GM19023 (cell line): ENCODE measurements around the gene HMGA1.

Experiments used
- ATAC-seq: cut with Tn5 transposase; IDR thresholded peaks from one replicate; pipeline ENCODE4 v1.9.1; 2021; ENCODE audit warnings: mild to moderate bottlenecking, moderate library complexity; ENCODE audit not compliant: unreplicated experiment

Gene HMGA1, protein sequence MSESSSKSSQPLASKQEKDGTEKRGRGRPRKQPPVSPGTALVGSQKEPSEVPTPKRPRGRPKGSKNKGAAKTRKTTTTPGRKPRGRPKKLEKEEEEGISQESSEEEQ

DNA sequence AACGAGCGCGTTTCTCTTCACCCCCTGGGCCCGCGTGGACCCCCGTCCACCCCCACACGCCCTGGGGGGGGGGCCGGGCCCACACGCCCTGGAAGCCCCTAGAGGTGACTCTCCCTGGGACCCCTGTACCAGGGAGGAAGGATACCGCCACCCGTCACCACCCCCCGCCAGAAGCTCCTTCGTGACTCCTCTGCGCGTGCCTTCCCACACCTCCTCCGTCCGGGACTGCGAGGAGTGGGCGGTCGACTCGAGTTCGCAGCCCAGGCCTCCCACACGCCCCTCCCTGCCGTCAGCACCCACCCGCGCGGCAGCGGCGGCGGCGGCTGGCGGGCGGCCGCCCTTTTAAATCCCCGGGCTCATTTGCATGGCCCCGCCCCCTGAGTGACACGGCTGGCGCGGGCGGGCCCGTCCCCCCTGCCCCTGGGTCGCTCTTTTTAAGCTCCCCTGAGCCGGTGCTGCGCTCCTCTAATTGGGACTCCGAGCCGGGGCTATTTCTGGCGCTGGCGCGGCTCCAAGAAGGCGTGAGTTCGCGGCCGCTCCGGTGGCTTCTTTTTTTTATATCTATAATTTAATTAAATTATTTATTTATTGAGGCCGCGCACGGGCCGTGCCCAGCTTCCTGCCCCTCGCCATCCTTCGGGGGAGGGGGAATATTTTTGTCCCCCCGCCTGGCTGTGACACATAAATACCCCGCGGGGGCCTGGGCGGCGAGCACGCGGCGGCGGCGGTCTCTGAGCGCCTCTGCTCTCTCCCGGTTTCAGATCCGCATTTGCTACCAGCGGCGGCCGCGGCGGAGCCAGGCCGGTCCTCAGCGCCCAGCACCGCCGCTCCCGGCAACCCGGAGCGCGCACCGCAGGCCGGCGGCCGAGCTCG, at the start of gene HMGA1:
TSS of gene HMGA1 (plus strand) at position 431 of the 873 bp plus-strand sequence. CDS start 3,908 bp downstream, outside the sequence.
- peak; percentile 55 for ATAC-seq

DNA sequence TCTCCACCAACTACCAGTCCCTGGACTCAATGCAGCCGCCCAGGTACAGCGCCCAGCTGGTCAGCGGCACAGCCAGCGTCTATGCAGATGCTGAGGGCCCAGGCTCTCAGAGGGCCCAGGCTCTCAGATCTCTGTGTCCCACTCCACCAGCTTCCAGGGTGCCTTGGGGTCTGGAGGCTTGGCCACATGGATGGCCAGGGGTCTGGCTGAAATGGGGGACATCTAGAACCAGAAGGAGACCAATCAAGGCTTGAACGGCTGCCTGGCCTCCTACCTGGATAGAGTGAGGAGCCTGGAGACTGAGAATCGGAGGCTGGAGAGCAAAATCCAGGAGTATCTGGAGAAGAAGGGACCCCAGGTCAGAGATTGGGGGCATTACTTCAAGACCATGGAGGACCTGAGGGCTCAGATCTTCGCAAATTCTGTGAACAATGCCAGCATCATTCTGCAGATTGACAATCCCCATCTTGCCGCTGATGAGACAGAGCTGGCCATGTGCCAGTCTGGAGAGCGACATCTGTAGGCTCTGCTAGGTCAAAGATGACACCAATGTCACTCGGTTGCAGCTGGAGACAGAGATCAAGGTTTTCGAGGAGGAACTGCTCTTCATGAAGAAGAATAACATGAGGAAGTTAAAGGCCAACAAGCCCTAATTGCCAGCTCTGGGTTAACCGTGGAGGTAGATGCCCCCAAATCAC, 46.7 kb upstream of the HMGA1 start:
- ATAC-seq, result no peak

DNA sequence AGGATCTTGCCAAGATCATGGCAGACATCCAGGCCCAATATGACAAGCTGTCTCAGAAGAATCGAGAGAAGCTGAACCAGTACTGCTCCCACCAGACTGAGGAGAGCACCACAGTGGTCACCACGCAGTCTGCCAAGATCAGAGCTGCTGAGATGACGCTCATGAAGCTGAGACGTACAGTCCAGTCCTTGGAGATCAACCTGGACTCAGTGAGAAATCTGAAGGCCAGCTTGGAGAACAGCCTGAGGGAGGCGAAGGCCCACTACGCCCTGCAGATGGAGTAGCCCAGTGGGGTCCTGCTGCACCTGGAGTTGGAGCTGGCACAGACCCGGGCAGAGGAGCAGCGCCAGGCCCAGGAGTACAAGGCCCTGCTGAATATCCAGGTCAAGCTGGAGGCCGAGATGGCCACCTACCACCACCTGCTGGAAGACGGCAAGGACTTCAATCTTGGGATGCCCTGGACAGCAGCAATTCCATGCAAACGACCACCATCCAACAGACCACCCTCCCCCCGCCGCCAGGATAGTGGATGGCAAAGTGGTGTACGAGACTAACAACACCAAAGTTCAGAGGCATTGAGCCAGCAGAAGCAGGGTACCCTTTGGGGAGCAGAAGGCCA, 46.1 kb upstream of the HMGA1 start:
- no peak for ATAC-seq

DNA sequence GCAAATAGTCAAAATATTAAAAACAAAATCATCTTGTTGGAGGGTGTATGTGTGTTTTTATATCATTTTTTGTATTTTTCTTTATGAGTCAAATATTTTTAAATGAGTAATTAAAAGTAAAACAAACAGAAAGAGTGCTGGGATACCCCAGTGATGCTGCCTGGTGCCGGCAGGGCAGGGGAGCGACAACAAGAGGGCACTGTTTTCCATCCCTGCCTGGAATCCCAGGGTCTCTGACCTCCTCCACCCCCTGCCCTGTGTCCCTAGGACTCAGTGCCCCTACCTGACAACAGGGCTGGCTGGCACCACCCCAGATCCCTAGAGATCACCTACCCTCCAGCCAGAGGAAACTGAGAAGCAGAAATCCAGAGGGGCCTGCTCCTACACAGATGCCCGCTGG, 41.9 kb upstream of the HMGA1 start:
- no peak for ATAC-seq

DNA sequence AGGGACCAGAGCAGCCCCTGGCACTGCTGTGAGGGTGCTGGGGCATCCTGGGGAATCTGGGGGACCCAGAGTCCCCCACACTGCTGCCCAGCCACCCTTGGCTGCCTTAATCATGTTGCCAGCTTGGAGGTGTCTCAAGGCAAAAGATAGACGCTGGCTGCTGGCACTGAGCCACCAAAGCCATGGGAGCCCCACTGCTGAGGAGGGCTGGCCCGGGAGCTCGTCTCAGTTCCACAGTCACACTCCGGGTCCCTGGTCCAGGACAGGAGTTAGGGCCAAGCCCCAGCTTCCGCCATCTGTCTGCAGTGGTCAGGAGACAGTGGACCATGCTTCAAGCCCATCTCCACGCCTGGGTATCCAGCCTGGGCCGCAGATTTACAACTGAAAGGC, 41.0 kb upstream of the HMGA1 start:
- ATAC-seq, result no peak

DNA sequence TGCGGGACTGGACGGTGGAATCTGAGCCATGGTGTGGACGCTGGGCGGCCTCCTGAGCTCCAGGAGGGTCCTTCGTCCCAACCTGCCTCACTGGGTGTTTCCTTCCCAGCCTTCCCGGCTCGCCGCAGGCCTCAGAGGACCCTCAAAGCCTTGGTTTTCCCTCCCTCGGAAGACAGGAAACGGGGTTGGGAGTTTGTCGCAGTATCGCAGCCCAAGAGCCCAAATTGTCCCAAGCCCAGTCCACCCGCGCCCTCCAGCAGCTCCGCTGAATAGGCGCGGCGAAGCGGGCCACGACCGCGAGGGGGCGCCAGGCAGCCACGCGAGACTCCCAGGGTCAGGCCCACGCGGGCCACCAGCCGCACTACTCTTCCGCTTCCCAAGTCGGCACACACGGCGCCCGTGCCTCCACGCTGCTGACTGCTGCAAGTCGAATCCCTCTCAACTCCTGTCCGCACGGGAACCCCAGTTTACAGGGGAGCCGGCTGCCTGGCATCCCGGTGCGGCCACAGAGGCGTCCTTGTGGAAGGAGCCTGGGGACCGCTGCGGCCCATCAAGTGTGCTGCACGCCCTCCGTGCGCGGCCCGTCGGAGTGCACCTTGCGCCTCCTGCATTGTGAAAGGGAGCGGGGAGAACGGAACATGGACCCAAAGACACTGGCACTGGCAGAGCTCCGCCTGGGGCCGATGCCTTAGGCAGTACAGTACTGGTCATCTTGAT, 40.4 kb upstream of the HMGA1 start:
- peak; percentile 78 for ATAC-seq

DNA sequence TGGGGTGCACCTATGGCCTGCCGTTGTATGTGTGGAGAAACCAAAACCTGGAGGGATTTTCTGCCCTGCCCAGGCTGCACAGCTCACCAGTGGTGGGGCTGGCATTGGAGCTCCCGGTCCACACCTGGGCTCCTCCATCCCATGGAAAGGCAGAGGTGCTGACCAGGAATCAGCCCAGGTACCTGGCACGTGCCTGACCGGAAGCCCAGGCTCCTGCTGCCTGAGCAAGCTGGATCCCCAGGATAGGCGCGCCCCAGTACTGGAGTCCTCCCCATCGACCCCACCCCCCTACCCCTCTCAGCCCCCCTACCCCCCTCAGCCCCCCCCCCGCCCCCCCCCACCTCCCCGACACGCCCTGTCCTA, 39.9 kb upstream of the HMGA1 start:
- ATAC-seq, result no peak

DNA sequence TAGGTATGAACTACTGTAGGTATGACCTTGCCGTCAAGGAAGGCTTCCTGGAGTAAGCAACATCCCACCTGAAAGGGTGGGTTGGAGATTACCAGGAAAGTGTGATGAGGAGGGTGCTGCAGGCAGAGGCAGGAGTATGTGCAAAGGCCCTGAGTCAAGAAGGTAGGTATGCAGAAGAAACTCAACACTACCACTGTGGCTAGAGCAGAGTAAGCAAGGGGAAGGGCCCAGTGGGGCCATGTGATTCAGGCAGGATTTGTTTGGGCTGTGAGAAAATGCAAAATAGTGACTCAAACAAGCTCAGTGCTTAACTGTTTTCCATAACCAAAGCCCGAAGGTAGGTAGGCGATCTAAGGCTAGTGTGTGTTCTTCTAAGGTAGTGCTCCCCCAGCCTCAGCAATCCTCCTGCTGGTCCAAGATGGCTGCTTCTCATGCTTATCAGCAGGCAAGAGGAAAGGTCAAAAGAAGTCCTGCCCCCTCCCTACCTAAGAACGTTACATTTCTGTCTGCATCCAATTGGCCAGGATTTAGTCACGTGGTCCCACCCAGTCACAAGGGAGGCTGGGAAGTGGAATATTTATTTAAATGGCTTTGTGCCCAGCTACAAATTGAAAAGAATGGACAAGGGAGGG, 36.2 kb upstream of the HMGA1 start:
- ATAC-seq, result no peak

DNA sequence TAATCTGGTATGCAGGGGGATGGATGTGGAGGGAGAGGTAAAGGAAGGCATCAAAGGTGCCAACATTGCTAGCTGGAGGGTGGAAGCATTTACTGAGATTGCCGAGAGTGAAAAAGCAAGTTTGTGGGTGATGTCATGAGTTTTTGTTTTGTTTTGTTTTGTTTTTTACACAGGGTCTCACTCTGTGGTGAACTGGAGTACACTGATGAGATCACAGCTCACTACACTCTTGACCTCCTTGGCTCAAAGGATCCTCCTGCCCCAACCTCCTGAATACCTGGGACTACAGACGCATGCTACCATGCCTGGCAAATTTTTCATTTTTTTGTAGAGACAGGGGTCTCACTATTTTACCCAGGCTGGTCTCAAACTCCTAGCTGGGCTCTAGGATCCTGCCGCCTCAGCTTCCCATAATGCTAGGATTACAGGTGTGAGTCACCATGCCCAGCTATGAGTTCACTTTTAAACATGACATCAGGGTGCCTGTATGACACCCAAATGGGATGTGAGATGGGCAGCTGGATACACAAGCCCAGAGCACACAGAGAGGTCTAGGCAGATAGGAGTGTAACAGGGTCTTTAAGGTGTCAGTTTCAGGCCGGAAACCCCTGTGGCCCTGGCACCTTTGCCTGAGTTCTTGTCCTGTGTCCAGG, 35.1 kb upstream of the HMGA1 start:
- ATAC-seq, result no peak

DNA sequence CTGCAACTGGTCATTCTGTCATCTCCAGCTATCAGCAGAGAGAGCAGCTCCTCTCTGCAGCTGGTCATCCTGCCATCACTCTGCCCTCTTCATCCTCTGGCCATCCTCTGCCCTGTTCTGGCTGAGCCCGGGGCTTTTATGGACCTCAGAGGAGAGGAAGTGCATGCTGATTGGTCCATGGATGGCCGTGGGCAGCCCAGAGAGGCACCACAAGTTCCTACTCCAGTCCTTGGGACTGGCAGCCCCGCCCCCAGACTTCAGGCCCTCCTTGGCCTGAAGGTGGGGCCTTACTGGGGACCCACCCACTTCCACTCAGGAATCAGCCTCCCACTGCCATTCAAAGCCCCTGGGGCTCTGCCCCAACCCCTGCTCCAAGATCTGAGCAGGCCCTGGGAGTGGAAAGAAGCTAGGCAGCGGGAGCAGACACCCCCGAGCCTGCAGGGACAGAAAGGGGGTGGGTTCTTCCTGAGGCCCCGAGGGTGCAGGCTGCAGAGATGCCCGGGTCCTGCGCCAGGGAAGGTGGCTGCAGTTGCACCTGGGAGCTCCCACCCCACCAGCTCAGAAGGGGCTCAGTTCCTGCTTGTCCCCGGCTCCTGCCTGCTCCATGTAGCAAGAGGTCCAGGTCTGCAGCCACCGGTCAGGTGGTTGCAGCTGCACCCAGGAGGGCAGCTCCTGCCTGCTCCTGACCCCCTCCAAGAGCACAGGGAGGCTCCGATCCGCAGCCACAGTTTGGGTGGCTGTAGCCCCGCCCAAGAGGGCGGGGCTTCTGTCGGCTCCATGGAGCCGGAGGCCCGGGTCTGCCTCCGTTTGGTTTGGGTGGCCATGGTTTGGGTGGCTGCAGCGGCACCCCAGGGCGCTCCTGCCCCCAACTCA, 34.1 kb upstream of the HMGA1 start:
- no peak for ATAC-seq

DNA sequence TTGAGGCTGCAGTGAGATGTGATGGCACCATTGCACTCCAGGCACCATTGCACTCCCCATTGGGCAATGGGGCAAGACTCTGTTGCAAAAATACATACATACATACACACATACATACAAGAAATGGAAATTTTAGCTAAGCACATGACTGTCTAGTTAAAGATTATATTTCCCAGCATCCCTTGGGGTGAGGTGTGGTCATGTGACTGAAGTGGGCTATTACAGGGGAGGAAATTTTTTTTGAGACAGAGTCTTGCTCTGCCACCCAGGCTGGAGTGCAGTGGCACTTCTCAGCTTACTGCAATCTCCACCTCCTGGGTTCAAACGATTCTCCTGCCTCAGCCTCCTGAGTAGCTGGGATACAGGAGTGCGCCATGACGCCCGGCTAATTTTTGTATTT, 32.0 kb upstream of the HMGA1 start:
- no peak for ATAC-seq

DNA sequence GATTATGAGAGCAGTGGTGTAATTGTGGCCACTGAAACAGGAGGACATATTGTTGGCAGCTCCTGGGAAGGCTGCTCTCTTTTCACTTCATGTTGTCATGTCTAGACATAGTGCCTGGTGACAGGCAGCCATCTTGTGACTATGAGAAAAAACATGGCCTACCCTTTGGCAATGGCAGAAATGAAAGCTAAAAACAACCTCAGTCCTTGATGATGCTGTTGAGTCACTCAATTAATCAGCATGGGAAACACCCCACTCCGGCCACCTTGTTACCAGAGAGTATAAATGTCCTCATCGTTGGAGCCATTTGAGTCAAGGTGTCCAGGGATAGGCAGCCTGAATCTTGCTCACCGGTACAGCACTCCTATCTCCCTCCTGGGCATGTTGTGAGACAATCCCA, 31.2 kb upstream of the HMGA1 start:
- ATAC-seq, result no peak

DNA sequence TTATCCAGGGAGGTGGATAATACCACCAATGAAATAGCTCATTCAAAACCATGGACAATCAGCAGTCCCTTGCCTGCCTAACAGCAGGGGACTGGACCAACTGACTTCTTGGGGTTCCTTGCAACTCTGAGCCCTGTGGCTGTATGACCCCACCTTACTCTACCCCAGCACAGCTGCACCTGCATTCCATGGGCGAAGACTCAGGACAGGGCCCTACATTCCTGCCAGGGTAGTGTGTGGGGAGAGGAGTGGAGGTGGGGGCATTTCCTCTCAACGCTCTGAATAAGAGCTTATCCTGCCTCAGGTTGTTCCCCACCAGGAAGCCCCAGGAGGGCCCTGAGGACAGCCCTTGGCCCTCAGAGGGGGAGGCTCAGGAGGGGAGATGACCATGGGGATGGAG, 30.8 kb upstream of the HMGA1 start:
- no peak for ATAC-seq

DNA sequence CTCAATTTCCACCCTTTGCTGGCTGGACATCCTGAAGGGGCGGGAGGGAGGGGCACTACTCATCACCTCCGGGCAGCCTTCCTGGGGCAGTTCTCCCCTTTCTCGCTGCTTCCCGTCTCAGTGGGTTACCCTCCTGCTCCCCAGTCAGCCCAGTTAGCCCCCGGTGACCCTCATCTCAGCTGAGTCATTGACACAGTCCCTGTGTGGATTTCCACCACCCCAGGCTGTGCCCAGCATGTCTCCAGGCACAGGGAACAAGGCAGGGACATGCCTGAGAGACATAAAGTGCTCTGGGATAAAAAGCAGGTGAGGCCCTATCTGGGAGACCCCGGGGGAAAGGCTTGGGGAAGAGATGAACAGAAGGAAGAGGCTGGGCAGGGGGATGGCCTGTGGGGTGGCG, 29.9 kb upstream of the HMGA1 start:
- no peak for ATAC-seq

DNA sequence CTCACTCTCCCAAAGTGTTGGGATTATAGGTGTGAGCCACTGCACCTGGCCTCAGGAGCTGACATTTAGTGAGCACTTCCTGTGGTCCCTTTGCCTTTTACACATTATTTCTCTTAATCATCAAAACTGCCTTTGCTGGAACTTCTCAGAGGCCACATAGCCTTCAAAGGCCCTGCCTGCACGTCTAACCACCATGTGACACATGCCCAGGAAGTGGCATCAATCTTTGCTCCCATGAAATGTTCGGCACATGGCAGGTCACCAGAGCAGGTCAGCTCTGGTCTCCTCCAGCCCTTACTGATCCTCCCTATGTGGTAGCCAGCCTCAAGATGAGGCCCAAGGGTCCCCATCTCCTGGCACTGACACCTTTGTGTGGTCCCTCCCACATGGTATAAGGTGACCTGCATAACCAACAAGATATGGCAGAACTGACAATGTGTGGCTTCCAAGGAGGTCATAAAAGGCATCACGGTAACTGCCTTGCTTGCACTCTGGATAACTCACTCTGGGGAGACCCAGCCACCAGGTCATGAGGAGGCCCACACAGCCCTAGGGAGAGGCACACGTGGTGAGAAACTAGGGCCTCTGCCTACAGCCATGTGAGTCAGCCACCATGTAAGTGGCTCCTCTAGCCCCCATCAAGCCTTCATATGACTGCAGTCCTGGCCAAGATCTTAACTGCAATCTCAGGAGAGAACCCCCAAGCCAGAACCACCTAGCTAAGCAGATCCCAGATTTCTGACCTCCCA, 28.8 kb upstream of the HMGA1 start:
- no peak for ATAC-seq

DNA sequence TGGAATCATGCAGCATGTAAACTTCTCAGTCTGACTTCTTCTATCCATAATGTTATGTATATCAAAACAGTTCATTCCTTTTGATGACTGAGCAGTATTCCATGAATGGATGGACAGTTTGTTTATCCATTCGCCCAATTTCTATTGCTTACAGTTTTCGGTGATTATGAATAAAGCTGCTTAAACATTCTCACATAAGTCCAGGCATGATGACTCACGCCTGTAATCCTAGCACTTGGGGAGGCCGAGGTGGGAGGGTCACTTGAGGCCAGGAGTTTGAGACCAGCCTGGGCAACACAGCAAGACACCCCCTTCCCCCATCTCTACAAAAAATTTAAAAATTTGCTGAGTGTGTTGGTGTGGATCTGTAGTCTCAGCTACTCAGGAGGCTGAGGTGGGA, 22.9 kb upstream of the HMGA1 start:
- no peak for ATAC-seq

DNA sequence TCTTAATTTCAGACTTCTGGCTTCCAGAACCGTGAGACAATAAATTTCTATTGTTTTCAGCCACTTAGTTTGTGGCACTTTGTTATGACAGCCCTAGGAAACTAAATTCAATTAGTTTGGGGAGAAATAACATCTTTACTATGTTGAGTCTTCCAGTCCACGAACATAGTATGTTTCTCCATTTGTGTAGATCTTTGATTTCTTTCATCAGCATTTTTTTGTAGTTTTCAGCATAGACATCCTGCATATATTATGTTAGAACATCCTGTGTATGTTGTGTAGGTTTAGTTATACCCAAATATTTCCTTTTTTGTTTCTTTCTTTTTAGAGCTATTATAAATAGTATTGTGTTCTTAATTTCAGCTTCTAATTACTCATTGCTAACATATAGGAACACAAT, 18.0 kb upstream of the HMGA1 start:
- no peak for ATAC-seq

DNA sequence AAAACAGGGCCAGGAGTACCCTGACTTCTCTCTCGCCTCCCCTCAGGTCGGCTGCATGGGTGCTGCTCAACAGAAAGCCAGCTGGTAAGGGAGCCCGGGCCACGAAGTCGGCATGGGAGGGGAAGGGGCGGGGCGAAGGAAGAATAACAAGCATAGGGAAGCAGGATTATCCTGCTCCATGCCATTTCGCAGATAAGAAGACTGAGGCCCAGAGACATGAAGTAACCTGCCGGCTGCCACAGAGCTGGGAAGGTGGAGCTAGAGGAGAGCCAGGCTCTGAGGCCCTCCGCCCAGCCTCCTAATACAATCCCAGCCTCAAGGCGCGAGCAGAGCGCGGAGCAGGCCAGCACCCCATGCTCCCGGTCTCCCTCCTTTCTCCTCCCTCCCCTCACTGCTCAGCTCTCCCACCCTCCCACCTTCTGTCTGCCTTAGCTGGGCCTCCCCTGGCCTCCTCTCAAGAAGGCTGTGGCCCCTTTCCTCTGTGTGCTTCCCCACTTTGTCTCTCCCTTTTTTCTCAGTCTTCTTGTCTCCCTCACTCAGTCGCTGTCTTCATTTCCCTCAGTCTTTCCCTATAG, 13.2 kb upstream of the HMGA1 start:
- peak; percentile 37 for ATAC-seq
